H9 (cell line): Measurements from ENCODE around the gene SLC16A3. TPM values are rescaled to one million over a fixed set of nuclear protein-coding genes. Genes with fewer than 3 reads are reported as not detected.

Experiments
- DNase-seq: peaks from one replicate; pipeline ENCODE4 v3.0.0-alpha.2; 2017
- H2AFZ ChIP-seq: one replicate; pipeline ENCODE4 v1.6.1; 2013; ENCODE audit warnings: mild to moderate bottlenecking, low read length, control low read depth, moderate library complexity
- H2AK5ac ChIP-seq: 2 replicates; pipeline ENCODE4 v1.6.1; 2013; ENCODE audit warnings: low read length, control low read depth, mixed read lengths; ENCODE audit not compliant: insufficient read length
- H2BK120ac ChIP-seq: one replicate; pipeline ENCODE4 v1.6.1; 2013; ENCODE audit warnings: low read depth, mild to moderate bottlenecking, low read length, control low read depth, inconsistent platforms; ENCODE audit not compliant: poor library complexity, severe bottlenecking
- H2BK12ac ChIP-seq: 2 replicates; pipeline ENCODE4 v1.6.1; 2013; ENCODE audit warnings: low read length, control low read depth, mixed read lengths, low read depth; ENCODE audit not compliant: insufficient read length
- H2BK15ac ChIP-seq: 2 replicates; pipeline ENCODE4 v1.6.1; 2013; ENCODE audit warnings: low read depth, low read length, control low read depth
- H2BK20ac ChIP-seq: one replicate; pipeline ENCODE4 v1.6.1; 2013; ENCODE audit warnings: low read depth, mild to moderate bottlenecking, low read length, control low read depth, inconsistent platforms; ENCODE audit not compliant: poor library complexity, severe bottlenecking
- H2BK5ac ChIP-seq: 2 replicates; pipeline ENCODE4 v1.6.1; 2013; ENCODE audit warnings: low read length, control low read depth, mixed read lengths; ENCODE audit not compliant: insufficient read length
- H3K14ac ChIP-seq: 2 replicates; pipeline ENCODE4 v1.6.1; 2013; ENCODE audit warnings: low read length, control low read depth; ENCODE audit not compliant: insufficient read depth
- H3K18ac ChIP-seq: 2 replicates; pipeline ENCODE4 v1.6.1; 2013; ENCODE audit warnings: low read depth, mild to moderate bottlenecking, mixed read lengths, low read length, control low read depth; ENCODE audit not compliant: insufficient read length
- H3K23ac ChIP-seq: 2 replicates; pipeline ENCODE4 v1.6.1; 2013; ENCODE audit warnings: low read length, control low read depth, mixed read lengths, low read depth; ENCODE audit not compliant: insufficient read length
- H3K23me2 ChIP-seq: 2 replicates; pipeline ENCODE4 v1.6.1; 2013; ENCODE audit warnings: low read depth, mild to moderate bottlenecking, mixed read lengths, low read length, control low read depth; ENCODE audit not compliant: insufficient read length, poor library complexity, severe bottlenecking
- H3K27ac ChIP-seq: 2 replicates; pipeline ENCODE4 v1.5.1; 2013; ENCODE audit warnings: low read length, control low read depth, mixed read lengths, low read depth; ENCODE audit not compliant: insufficient read length
- H3K27me3 ChIP-seq: 2 replicates; pipeline ENCODE4 v1.6.1; 2013; ENCODE audit warnings: low read length, control low read depth, inconsistent platforms; ENCODE audit not compliant: insufficient read depth
- H3K4ac ChIP-seq: 2 replicates; pipeline ENCODE4 v1.6.1; 2013; ENCODE audit warnings: low read depth, mild to moderate bottlenecking, control low read depth, inconsistent platforms, low read length, moderate library complexity
- H3K4me1 ChIP-seq: 2 replicates; pipeline ENCODE4 v1.6.1; 2013; ENCODE audit warnings: low read length, control low read depth, inconsistent platforms; ENCODE audit not compliant: insufficient read depth
- H3K4me2 ChIP-seq: 2 replicates; pipeline ENCODE4 v1.6.1; 2013; ENCODE audit warnings: low read length, control low read depth, mixed read lengths; ENCODE audit not compliant: insufficient read length, insufficient read depth
- H3K56ac ChIP-seq: 2 replicates; pipeline ENCODE4 v1.6.1; 2013; ENCODE audit warnings: low read depth, mild to moderate bottlenecking, mixed read lengths, low read length, control low read depth; ENCODE audit not compliant: insufficient read length
- H3K79me1 ChIP-seq: 2 replicates; pipeline ENCODE4 v1.6.1; 2013; ENCODE audit warnings: low read depth, mild to moderate bottlenecking, moderate library complexity, low read length, control low read depth, inconsistent platforms; ENCODE audit not compliant: insufficient read depth, poor library complexity, severe bottlenecking
- H3K79me2 ChIP-seq: 2 replicates; pipeline ENCODE4 v1.6.1; 2013; ENCODE audit warnings: low read length, control low read depth, inconsistent platforms; ENCODE audit not compliant: insufficient read depth
- H3K9ac ChIP-seq: 2 replicates; pipeline ENCODE4 v1.6.1; 2013; ENCODE audit warnings: low read length, control low read depth, mixed read lengths; ENCODE audit not compliant: insufficient read length; ENCODE audit errors: extremely low read depth
- H3K9me3 ChIP-seq: one replicate; pipeline ENCODE4 v1.6.1; 2013; ENCODE audit warnings: low read depth, low read length, inconsistent platforms; ENCODE audit not compliant: control insufficient read depth
- H3T11ph ChIP-seq: one replicate; pipeline ENCODE4 v1.6.1; 2013; ENCODE audit warnings: mild to moderate bottlenecking, low read length, control low read depth, inconsistent platforms
- H4K20me1 ChIP-seq: one replicate; pipeline ENCODE4 v1.6.1; 2013; ENCODE audit not compliant: control insufficient read depth, insufficient read length, insufficient read depth
- H4K5ac ChIP-seq: 2 replicates; pipeline ENCODE4 v1.6.1; 2013; ENCODE audit warnings: low read depth, mild to moderate bottlenecking, mixed read lengths, low read length, control low read depth; ENCODE audit not compliant: insufficient read length
- H4K8ac ChIP-seq: replicated peaks from 2 replicates; pipeline ENCODE4 v1.6.1; 2013; ENCODE audit warnings: low read length, control low read depth, mixed read lengths, low read depth; ENCODE audit not compliant: insufficient read length
- H4K91ac ChIP-seq: 2 replicates; pipeline ENCODE4 v1.6.1; 2013; ENCODE audit warnings: low read depth, mild to moderate bottlenecking, moderate library complexity, mixed read lengths, low read length, control low read depth; ENCODE audit not compliant: insufficient read length
- H3K27ac Mint-ChIP-seq, 3 experiments: 2 replicates in 2 of 3; 3 replicates in 1 of 3; pipeline ENCODE4 v1.8.0; 2020 to 2021; ENCODE audit warnings: mixed read lengths in 3 of 3, mild to moderate bottlenecking in 1 of 3, moderate library complexity in 1 of 3
- H3K27me3 Mint-ChIP-seq: 2 replicates; pipeline ENCODE4 v1.8.0; 2021; ENCODE audit warnings: low read depth, mild to moderate bottlenecking, moderate library complexity, mixed read lengths
- H3K36me3 Mint-ChIP-seq, 3 experiments: 2 replicates in 2 of 3; 3 replicates in 1 of 3; pipeline ENCODE4 v1.8.0; 2020 to 2021; ENCODE audit warnings: low read depth in 3 of 3, mixed read lengths in 3 of 3; ENCODE audit not compliant: insufficient read depth in 1 of 3
- H3K4me1 Mint-ChIP-seq, 2 experiments: 2 replicates each; pipeline ENCODE4 v1.8.0; 2020; ENCODE audit warnings: mixed read lengths in 2 of 2
- H3K4me3 Mint-ChIP-seq, 2 experiments: 2 replicates in 1 of 2; 3 replicates in 1 of 2; pipeline ENCODE4 v1.8.0; 2020 to 2021; ENCODE audit warnings: mild to moderate bottlenecking in 2 of 2, mixed read lengths in 2 of 2, moderate library complexity in 1 of 2
- H3K9me3 Mint-ChIP-seq, 2 experiments: 2 replicates in 1 of 2; 3 replicates in 1 of 2; pipeline ENCODE4 v1.8.0; 2020; ENCODE audit warnings: mild to moderate bottlenecking in 2 of 2, mixed read lengths in 2 of 2, moderate library complexity in 1 of 2
- CTCF ChIP-seq: fragments of 200-600 bp; sonication (generic); conservative IDR thresholded peaks from 3 replicates; pipeline ENCODE4 v1.8.0; 2021; ENCODE audit warnings: antibody characterized with exemption, mild to moderate bottlenecking
- WGBS: extraction: QIAGEN DNeasy Blood & Tissue Kit; methylation state at CpG from one replicate; pipeline ENCODE4 v1.1.7; 2013; ENCODE audit warnings: missing lambda C conversion rate, low lambda C conversion rate, mixed read lengths; ENCODE audit not compliant: insufficient read length; ENCODE audit errors: extremely low coverage; 5-methylcytosine and 5-hydroxymethylcytosine counted together
- total RNA-seq: library from RNA; stranded (reverse); gene quantifications from 2 replicates; pipeline ENCODE4 v1.2.1, GENCODE V29; 2021

Gene SLC16A3
- total RNA-seq, 1 experiment from 2014 or later = 28.4 TPM

DNA sequence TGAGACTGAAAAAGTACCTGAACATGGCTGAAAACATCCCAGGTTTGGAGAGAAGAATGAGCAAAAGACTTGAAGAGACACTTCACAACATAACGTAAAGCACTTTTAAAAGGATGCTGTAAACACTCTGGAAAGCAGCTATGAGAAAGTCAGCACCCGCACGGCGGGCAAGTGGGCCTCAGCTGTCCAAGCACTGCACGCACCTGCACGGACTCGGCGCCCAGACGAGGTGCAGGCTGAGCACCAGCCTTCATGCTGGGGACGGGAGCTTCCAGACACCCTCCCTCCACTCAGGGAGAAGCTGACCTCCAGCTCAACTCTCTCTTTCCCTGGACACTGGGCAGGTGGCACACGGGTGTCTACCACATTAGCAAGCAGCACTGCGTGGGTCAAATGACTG is 29.3 kb upstream of the SLC16A3 start:
- TF ChIP-seq CTCF = no peak
- Histone ChIP-seq H2AK5ac (no peak overlapping the region), H3T11ph (no peak overlapping the region), H3K4me2 (no peak overlapping the region), H3K4ac (no peak overlapping the region), H3K27me3 (no peaks in the 10 kb centered on the region), H3K27ac (no peak overlapping the region), H2BK5ac (no peak overlapping the region), H3K14ac (no peak overlapping the region), H4K5ac (no peak overlapping the region), H4K91ac (no peak overlapping the region), H2BK12ac (no peak overlapping the region), H3K23ac (no peak overlapping the region), H3K4me1 (no peaks in the 10 kb centered on the region), H3K79me2 (no peaks in the 10 kb centered on the region), H2BK20ac (no peak overlapping the region), H3K18ac (no peak overlapping the region), H3K9me3 (no peaks in the 10 kb centered on the region), H3K79me1 (no peaks in the 10 kb centered on the region), H4K8ac (no peak overlapping the region), H3K56ac (no peak overlapping the region), H2AFZ (no peak overlapping the region), H3K23me2 (no peaks in the 10 kb centered on the region), H2BK120ac (no peak overlapping the region), H3K9ac (no peak overlapping the region), H2BK15ac (no peak overlapping the region), H4K20me1 (no peaks in the 10 kb centered on the region)
- Mint-ChIP-seq H3K27ac (no peak overlapping the region), H3K4me1 (no peaks in the 10 kb centered on the region), H3K9me3 (no peaks in the 10 kb centered on the region), H3K36me3 (peaks cover 3 to 30% (median 15%) of the 10 kb centered on the region in 3 experiments; a peak in 5 of 7 replicates), H3K4me3 (no peak overlapping the region), H3K27me3 (peaks cover 13% of the 10 kb centered on the region)
- WGBS = no CpG with 5 or more reads among the region's 12 CpGs
- DNase-seq = no peak
